OCI-LY1 (cell line): Measurements from ENCODE around the gene RASSF4.

Source experiments
- CTCF ChIP-seq: fragments of 200-600 bp; sonication (generic), shearing (Covaris generic); IDR thresholded peaks from 2 replicates; pipeline ENCODE4 v1.5.1; 2017; ENCODE audit warnings: mild to moderate bottlenecking, antibody characterized with exemption, low read length, moderate library complexity, mixed read lengths
- EZH2 ChIP-seq: fragments of 200-600 bp; sonication (generic), shearing (Covaris generic); IDR thresholded peaks from 2 replicates; pipeline ENCODE4 v1.8.0; 2017; ENCODE audit warnings: borderline replicate concordance, mixed run types, mild to moderate bottlenecking, antibody characterized with exemption, low read length, moderate library complexity, mixed read lengths

- TF ChIP-seq EZH2, result no peak
- no peak for TF ChIP-seq CTCF
Measured at GRCh38 chr10:44993922-44994751, 34.5 kb downstream of the RASSF4 start.
